Thoracic aorta (tissue), 2 donors: ENCODE results near the gene CARS1. TPM values are rescaled to one million over a fixed set of nuclear protein-coding genes. Genes with fewer than 3 reads are reported as not detected.

Experiments
- ATAC-seq: fragments of 150-250 bp; one replicate; pipeline ENCODE4 v1.8.0; 2017; ENCODE audit warnings: low read depth; ENCODE audit not compliant: insufficient number of reproducible peaks, low FRiP score
- DNase-seq: peaks from one replicate; pipeline ENCODE4 v3.0.0-alpha.2; 2020; ENCODE audit warnings: low spot score
- H3K27ac ChIP-seq, 2 donors: fragments of 200-600 bp; sonication (generic); 1 replicate in 1 of 2; 2 replicates in 1 of 2; pipeline ENCODE4 v1.5.1; 2016; ENCODE audit warnings: mild to moderate bottlenecking in 2 of 2, moderate library complexity in 2 of 2
- H3K27me3 ChIP-seq: fragments of 200-600 bp; sonication (generic); replicated peaks from 2 replicates; pipeline ENCODE4 v1.6.0; 2016; ENCODE audit warnings: mild to moderate bottlenecking; ENCODE audit not compliant: insufficient read depth
- H3K36me3 ChIP-seq: fragments of 200-600 bp; sonication (generic); one replicate; pipeline ENCODE4 v1.5.1; 2016
- H3K4me1 ChIP-seq, 2 donors: fragments of 200-600 bp; sonication (generic); 1 replicate in 1 of 2; 2 replicates in 1 of 2; pipeline versions ENCODE4 v1.5.1 to v1.6.0; 2016; ENCODE audit warnings: low read depth in 2 of 2, mild to moderate bottlenecking in 1 of 2; ENCODE audit not compliant: control insufficient read depth in 1 of 2
- H3K4me3 ChIP-seq: fragments of 200-600 bp; sonication (generic); 2 replicates; pipeline ENCODE4 v1.5.1; 2016; ENCODE audit warnings: mild to moderate bottlenecking
- H3K9me3 ChIP-seq: fragments of 200-600 bp; sonication (generic); 2 replicates; pipeline ENCODE4 v1.5.1; 2016
- CTCF ChIP-seq: fragments of 200-600 bp; sonication (generic); IDR thresholded peaks from one replicate; pipeline ENCODE4 v1.5.1; 2019; ENCODE audit warnings: antibody characterized with exemption
- total RNA-seq, 2 donors: library from RNA; depleted of rRNA; stranded (reverse); fragments of >200 nt; gene quantifications; one replicate each; pipeline versions ENCODE4 v1.1.0 to v1.2.3, GENCODE V29; 2016

The CARS1 gene
- total RNA-seq, 2 donors from 2014 or later: 38.4 to 56.5 TPM

GRCh38 chr11:3088806-3089205, 31.6 kb upstream of the CARS1 start:
- Histone ChIP-seq H3K9me3 (no peaks in the 10 kb centered on the region), H3K27ac (no peak overlapping the region), H3K4me3 (no peak overlapping the region), H3K36me3 (peaks cover 23% of the 10 kb centered on the region), H3K27me3 (no peaks in the 10 kb centered on the region), H3K4me1 (no peaks in the 10 kb centered on the region)
- no peak for ATAC-seq
- DNase-seq: no peak
- no peak for TF ChIP-seq CTCF

- no peak overlapping the region for H3K4me3 ChIP-seq
- no peaks in the 10 kb centered on the region for H3K27me3 ChIP-seq
- H3K27ac ChIP-seq: no peak overlapping the region
- DNase-seq (no peak), ATAC-seq (no peak)
- H3K36me3 ChIP-seq: peaks cover 23% of the 10 kb centered on the region
- TF ChIP-seq CTCF: no peak
- H3K9me3 ChIP-seq: no peaks in the 10 kb centered on the region
- no peaks in the 10 kb centered on the region for H3K4me1 ChIP-seq
Measured at GRCh38 chr11:3087821-3088800, 30.9 kb upstream of the CARS1 start.

GRCh38 chr11:3087373-3087772, 30.1 kb upstream of the CARS1 start:
- TF ChIP-seq CTCF: no peak
- Histone ChIP-seq H3K27me3 (no peaks in the 10 kb centered on the region), H3K4me1 (no peaks in the 10 kb centered on the region), H3K4me3 (no peak overlapping the region), H3K36me3 (peaks cover 19% of the 10 kb centered on the region), H3K9me3 (no peaks in the 10 kb centered on the region), H3K27ac (no peak overlapping the region)
- ATAC-seq (no peak), DNase-seq (no peak)

GRCh38 chr11:3086671-3087150, 29.5 kb upstream of the CARS1 start:
- no peak for ATAC-seq
- H3K9me3 ChIP-seq: no peaks in the 10 kb centered on the region
- no peak for TF ChIP-seq CTCF
- H3K4me1 ChIP-seq: no peaks in the 10 kb centered on the region
- no peak overlapping the region for H3K4me3 ChIP-seq
- H3K27ac ChIP-seq: no peak overlapping the region
- H3K36me3 ChIP-seq: peaks cover 18% of the 10 kb centered on the region
- H3K27me3 ChIP-seq: no peaks in the 10 kb centered on the region
- DNase-seq: no peak

- no peak overlapping the region for H3K27ac ChIP-seq
- peaks cover 16% of the 10 kb centered on the region for H3K36me3 ChIP-seq
- no peaks in the 10 kb centered on the region for H3K4me1 ChIP-seq
- H3K4me3 ChIP-seq: no peak overlapping the region
- no peaks in the 10 kb centered on the region for H3K27me3 ChIP-seq
- no peak for ATAC-seq
- no peaks in the 10 kb centered on the region for H3K9me3 ChIP-seq
- TF ChIP-seq CTCF: no peak
- DNase-seq: no peak
Measured at GRCh38 chr11:3086114-3086513, 28.9 kb upstream of the CARS1 start.
